Measurements from ENCODE around the gene ESYT1. TPM values are rescaled to one million over a fixed set of nuclear protein-coding genes. Genes with fewer than 3 reads are reported as not detected.

The ESYT1 gene
- total RNA-seq, 4 donors from 2014 or later: 128 to 234 (median 167) TPM

DNA sequence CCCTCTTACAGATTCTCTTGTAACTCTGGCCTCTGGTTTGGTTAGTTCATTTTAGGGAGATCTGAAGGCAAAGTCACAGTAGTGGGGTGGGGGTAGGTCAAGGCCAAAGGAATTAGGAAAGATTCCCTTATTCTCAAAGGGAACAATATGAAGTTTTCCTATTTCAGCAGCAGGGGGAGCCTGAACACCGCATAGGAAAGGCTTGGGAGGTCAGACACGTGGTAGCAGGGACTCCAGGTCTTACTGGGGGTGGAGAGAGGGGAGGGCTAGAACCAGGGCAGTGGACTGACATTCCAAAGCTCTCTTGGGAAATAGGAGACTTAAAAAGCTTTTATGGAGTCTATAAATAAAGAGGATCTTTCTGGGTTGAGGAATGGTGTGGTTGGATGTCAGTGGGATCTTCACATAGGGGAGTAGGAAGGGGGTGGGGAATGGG lies 8.7 kb upstream of the ESYT1 start:
- 0% methylated on average over 2 of the region's 2 CpGs; no CpG with 5 or more reads in 1 of the 2 donors for WGBS, 2 donors (ENCODE audit: low coverage in 1 of 2)
- Histone ChIP-seq H3K27ac (peak overlapping the region; percentile 92 to 99 (median 96)), H3K4me1 (peaks cover 11 to 71% (median 22%) of the 10 kb centered on the region in 3 donors), H3K4me3 (peak overlapping the region; percentile 64 to 81), H3K27me3 (no peaks in the 10 kb centered on the region), H3K9me3 (no peaks in the 10 kb centered on the region), H3K36me3 (peaks cover 3 to 28% of the 10 kb centered on the region in 2 donors)
- peak; percentile 63 for ATAC-seq
- TF ChIP-seq, protein P1, sequence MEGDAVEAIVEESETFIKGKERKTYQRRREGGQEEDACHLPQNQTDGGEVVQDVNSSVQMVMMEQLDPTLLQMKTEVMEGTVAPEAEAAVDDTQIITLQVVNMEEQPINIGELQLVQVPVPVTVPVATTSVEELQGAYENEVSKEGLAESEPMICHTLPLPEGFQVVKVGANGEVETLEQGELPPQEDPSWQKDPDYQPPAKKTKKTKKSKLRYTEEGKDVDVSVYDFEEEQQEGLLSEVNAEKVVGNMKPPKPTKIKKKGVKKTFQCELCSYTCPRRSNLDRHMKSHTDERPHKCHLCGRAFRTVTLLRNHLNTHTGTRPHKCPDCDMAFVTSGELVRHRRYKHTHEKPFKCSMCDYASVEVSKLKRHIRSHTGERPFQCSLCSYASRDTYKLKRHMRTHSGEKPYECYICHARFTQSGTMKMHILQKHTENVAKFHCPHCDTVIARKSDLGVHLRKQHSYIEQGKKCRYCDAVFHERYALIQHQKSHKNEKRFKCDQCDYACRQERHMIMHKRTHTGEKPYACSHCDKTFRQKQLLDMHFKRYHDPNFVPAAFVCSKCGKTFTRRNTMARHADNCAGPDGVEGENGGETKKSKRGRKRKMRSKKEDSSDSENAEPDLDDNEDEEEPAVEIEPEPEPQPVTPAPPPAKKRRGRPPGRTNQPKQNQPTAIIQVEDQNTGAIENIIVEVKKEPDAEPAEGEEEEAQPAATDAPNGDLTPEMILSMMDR (IDR thresholded peaks at IDR 0.05): peak; percentile 72 to 92 (median 90)
- TF ChIP-seq EP300 (IDR thresholded peaks at IDR 0.05) (no peak), POLR2AphosphoS5 (IDR thresholded peaks at IDR 0.05) (peak; percentile 67)

DNA sequence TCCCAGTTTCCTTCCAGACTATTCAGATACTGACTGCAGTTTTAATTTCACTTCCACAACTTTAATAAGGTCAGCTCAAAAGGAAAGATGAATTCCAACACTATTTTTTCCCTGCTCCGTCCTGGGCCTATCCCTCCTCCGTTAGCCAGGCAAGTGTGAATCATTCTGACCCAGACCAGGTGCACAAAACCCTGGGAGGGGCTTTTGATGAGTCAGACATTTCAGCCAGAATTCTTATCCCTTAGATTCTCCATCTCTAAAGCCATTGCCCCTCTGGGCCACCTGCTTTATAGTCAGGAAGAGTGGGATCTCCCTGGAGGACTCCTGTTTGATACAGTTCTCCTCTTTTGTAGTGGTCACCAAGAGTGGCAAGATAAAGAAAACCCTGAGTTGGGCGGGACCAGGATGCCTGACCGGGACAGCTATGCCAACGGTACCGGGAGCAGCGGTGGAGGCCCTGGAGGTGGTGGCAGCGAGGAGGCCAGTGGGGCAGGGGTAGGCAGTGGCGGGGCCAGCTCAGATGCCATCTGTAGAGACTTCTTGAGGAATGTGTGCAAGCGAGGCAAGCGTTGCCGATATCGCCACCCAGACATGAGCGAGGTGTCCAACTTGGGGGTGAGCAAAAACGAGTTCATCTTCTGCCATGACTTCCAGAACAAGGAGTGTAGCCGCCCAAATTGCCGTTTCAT lies 7.8 kb upstream of the ESYT1 start:
- no peak for TF ChIP-seq POLR2AphosphoS5 (IDR thresholded peaks at IDR 0.05)
- TF ChIP-seq EP300 (IDR thresholded peaks at IDR 0.05): no peak
- TF ChIP-seq POLR2A (IDR thresholded peaks at IDR 0.05): no peak
- TF ChIP-seq, protein P1 (IDR thresholded peaks at IDR 0.05): no peak
- Histone ChIP-seq H3K4me3 (no peak overlapping the region), H3K4me1 (peaks cover 11 to 77% (median 22%) of the 10 kb centered on the region in 3 donors), H3K27me3 (no peaks in the 10 kb centered on the region), H3K9me3 (no peaks in the 10 kb centered on the region), H3K27ac (peak overlapping the region; percentile 92 to 99 (median 96)), H3K36me3 (peaks cover 3 to 28% of the 10 kb centered on the region in 2 donors)
- ATAC-seq: no peak
- 31 to 80% methylated on average over 2 to 3 of the region's 17 CpGs for WGBS, 2 donors (ENCODE audit: low coverage in 1 of 2)

DNA sequence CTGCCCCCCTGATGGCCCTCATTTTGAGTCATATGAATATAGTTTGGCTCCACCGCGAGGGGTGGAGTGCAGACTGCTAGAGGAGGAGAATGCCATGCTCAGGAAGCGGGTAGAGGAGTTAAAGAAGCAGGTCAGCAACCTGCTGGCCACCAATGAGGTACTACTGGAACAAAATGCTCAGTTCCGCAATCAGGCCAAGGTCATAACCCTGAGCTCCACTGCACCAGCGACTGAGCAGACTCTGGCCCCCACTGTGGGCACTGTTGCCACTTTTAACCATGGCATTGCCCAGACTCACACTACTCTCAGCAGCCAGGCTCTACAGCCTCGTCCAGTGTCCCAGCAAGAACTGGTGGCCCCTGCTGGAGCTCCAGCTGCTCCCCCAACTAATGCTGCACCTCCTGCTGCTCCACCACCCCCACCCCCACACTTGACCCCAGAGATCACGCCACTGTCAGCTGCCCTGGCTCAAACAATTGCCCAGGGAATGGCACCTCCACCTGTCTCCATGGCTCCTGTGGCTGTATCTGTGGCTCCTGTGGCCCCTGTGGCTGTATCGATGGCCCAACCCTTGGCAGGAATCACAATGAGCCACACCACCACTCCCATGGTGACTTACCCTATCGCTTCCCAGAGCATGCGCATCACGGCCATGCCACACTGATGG lies 6.7 kb upstream of the ESYT1 start:
- Histone ChIP-seq H3K36me3 (peaks cover 3 to 28% of the 10 kb centered on the region in 2 donors), H3K4me3 (no peak overlapping the region), H3K9me3 (no peaks in the 10 kb centered on the region), H3K27me3 (no peaks in the 10 kb centered on the region), H3K27ac (peak overlapping the region in 3 of 4 donors; percentile 95 to 99 (median 97)), H3K4me1 (peaks cover 11 to 83% (median 22%) of the 10 kb centered on the region in 3 donors)
- WGBS, 2 donors (ENCODE audit: low coverage in 1 of 2): 76 to 92% methylated on average over 4 to 5 of the region's 11 CpGs
- ATAC-seq: no peak
- no peak for TF ChIP-seq POLR2A (IDR thresholded peaks at IDR 0.05)
- TF ChIP-seq, protein P1 (IDR thresholded peaks at IDR 0.05): no peak
- no peak for TF ChIP-seq POLR2AphosphoS5 (IDR thresholded peaks at IDR 0.05)
- TF ChIP-seq EP300 (IDR thresholded peaks at IDR 0.05): no peak

DNA sequence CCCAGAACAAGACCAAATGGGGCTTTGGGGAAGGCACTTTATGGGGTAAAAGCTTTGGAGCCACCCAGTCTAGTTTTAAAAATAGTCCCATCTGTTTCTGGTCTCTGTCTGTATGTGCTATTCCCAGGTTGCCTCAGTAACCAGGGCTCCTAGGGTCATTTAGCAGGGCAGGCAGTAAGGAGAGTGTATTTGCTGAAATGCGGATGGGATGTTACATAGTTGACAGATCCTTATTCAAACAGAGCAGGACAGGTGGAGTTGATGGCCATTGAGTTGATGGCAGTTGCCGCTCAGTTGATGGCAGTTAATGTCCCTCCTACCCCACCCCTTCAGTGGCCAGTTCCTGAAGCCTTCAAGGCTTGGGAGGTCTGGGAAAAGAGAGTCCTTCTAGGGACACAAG lies 5.4 kb upstream of the ESYT1 start:
- H3K4me1 ChIP-seq: peaks cover 18 to 95% (median 31%) of the 10 kb centered on the region in 3 donors
- ATAC-seq: no peak

More for the DNA sequence above, 5.4 kb upstream of the ESYT1 start:
- Histone ChIP-seq H3K9me3 (no peaks in the 10 kb centered on the region), H3K36me3 (peaks cover 3 to 28% of the 10 kb centered on the region in 2 donors), H3K4me3 (no peak overlapping the region), H3K27ac (peak overlapping the region in 3 of 4 donors; percentile 95 to 99 (median 97)), H3K27me3 (no peaks in the 10 kb centered on the region)
- 40 to 44% methylated on average over 2 of the region's 2 CpGs for WGBS, 2 donors (ENCODE audit: low coverage in 1 of 2)
- TF ChIP-seq POLR2A (IDR thresholded peaks at IDR 0.05) (no peak), EP300 (IDR thresholded peaks at IDR 0.05) (no peak), POLR2AphosphoS5 (IDR thresholded peaks at IDR 0.05) (no peak)
- TF ChIP-seq, protein P1 (IDR thresholded peaks at IDR 0.05): no peak
